GM23338 (cell line): ENCODE data around the gene LIX1L. TPM values are rescaled to one million over a fixed set of nuclear protein-coding genes. Genes with fewer than 3 reads are reported as not detected.

Experiments
- ATAC-seq: fragments of 200-7000 bp; cut with Tn5 transposase; 3 replicates; pipeline ENCODE4 v1.9.1; 2020
- DNase-seq: peaks from one replicate; pipeline ENCODE4 v3.0.0-alpha.2; 2015; ENCODE audit warnings: low spot score
- H2AFZ ChIP-seq: fragments of 200-600 bp; sonication (generic); 2 replicates; pipeline ENCODE4 v1.8.0; 2016; ENCODE audit warnings: antibody characterized with exemption, mild to moderate bottlenecking, moderate library complexity
- H3F3A ChIP-seq: fragments of 200-600 bp; sonication (generic); replicated peaks from 2 replicates; pipeline ENCODE4 v1.8.0; 2017; ENCODE audit warnings: antibody characterized with exemption, mixed run types, low read depth
- H3K27ac ChIP-seq: fragments of 200-600 bp; sonication (generic); 2 replicates; pipeline ENCODE4 v1.6.1; 2016; ENCODE audit warnings: low read depth
- H3K27me3 ChIP-seq: fragments of 200-600 bp; sonication (generic); 2 replicates; pipeline ENCODE4 v1.8.0; 2016; ENCODE audit warnings: mild to moderate bottlenecking, mixed run types, moderate library complexity; ENCODE audit not compliant: insufficient read depth
- H3K36me3 ChIP-seq: fragments of 200-600 bp; sonication (generic); 2 replicates; pipeline ENCODE4 v1.8.0; 2016; ENCODE audit warnings: mild to moderate bottlenecking; ENCODE audit not compliant: insufficient read depth
- H3K4me1 ChIP-seq: fragments of 200-600 bp; sonication (generic); 2 replicates; pipeline ENCODE4 v1.8.0; 2016; ENCODE audit warnings: mild to moderate bottlenecking, moderate library complexity; ENCODE audit not compliant: insufficient read depth
- H3K4me2 ChIP-seq: fragments of 200-600 bp; sonication (generic); 2 replicates; pipeline ENCODE4 v1.7.1; 2017; ENCODE audit warnings: mixed run types
- H3K4me3 ChIP-seq: fragments of 200-600 bp; sonication (generic); 2 replicates; pipeline ENCODE4 v1.6.1; 2016; ENCODE audit warnings: mixed run types
- H3K79me2 ChIP-seq: fragments of 200-600 bp; sonication (generic); replicated peaks from 2 replicates; pipeline ENCODE4 v1.8.0; 2017; ENCODE audit warnings: mild to moderate bottlenecking; ENCODE audit not compliant: insufficient read depth
- H3K9me2 ChIP-seq: fragments of 200-600 bp; sonication (generic); 2 replicates; pipeline ENCODE4 v1.8.0; 2017; ENCODE audit not compliant: insufficient read depth
- H4K20me1 ChIP-seq: fragments of 200-600 bp; sonication (generic); replicated peaks from 2 replicates; pipeline ENCODE4 v1.8.0; 2017; ENCODE audit warnings: mild to moderate bottlenecking; ENCODE audit not compliant: insufficient read depth
- H3K27ac Mint-ChIP-seq: 2 replicates; pipeline ENCODE4 v1.8.0; 2020; ENCODE audit warnings: inconsistent platforms, mild to moderate bottlenecking, moderate library complexity, mixed read lengths
- H3K27me3 Mint-ChIP-seq: 3 replicates; pipeline ENCODE4 v1.8.0; 2022; ENCODE audit warnings: low read depth, mild to moderate bottlenecking, moderate library complexity, mixed read lengths, inconsistent platforms; ENCODE audit not compliant: insufficient read depth, poor library complexity
- H3K36me3 Mint-ChIP-seq: 3 replicates; pipeline ENCODE4 v1.8.0; 2021; ENCODE audit warnings: low read depth, mild to moderate bottlenecking, inconsistent platforms, moderate library complexity, mixed read lengths
- H3K4me1 Mint-ChIP-seq: 3 replicates; pipeline ENCODE4 v1.8.0; 2020; ENCODE audit warnings: mild to moderate bottlenecking, inconsistent platforms, mixed read lengths
- H3K4me3 Mint-ChIP-seq: 3 replicates; pipeline ENCODE4 v1.8.0; 2021; ENCODE audit warnings: moderate library complexity, mild to moderate bottlenecking, inconsistent platforms, mixed read lengths
- H3K9me3 Mint-ChIP-seq: 3 replicates; pipeline ENCODE4 v1.8.0; 2020; ENCODE audit warnings: moderate library complexity, mild to moderate bottlenecking, inconsistent platforms, mixed read lengths
- CREB1 ChIP-seq: fragments of 250-450 bp; sonication (Bioruptor Pico); IDR thresholded peaks from 2 replicates; pipeline ENCODE4 v1.5.0; 2020; ENCODE audit warnings: low read depth, mild to moderate bottlenecking, moderate library complexity
- CTCF ChIP-seq, 2 experiments: fragments of 200-600 bp in 1 of 2; sonication (generic) in 1 of 2; conservative IDR thresholded peaks; 2 replicates each; pipeline versions ENCODE4 v1.5.1 to v1.6.1; 2016 to 2017; ENCODE audit warnings: antibody characterized with exemption in 2 of 2, low read depth in 2 of 2, mild to moderate bottlenecking in 2 of 2, moderate library complexity in 1 of 2
- EZH2 ChIP-seq: fragments of 200-600 bp; sonication (generic); IDR thresholded peaks from one replicate; pipeline ENCODE4 v1.8.0; 2017; ENCODE audit warnings: antibody characterized with exemption, mild to moderate bottlenecking, low read depth; ENCODE audit not compliant: unreplicated experiment
- EZH2phosphoT487 ChIP-seq: fragments of 200-600 bp; sonication (generic); IDR thresholded peaks from one replicate; pipeline ENCODE4 v1.8.1; 2018; ENCODE audit warnings: antibody characterized with exemption; ENCODE audit not compliant: unreplicated experiment
- JUNB ChIP-seq: IDR thresholded peaks from one replicate; pipeline ENCODE4 v1.6.1; 2016; ENCODE audit warnings: antibody characterized with exemption; ENCODE audit not compliant: unreplicated experiment
- NANOG ChIP-seq: IDR thresholded peaks from 2 replicates; pipeline ENCODE4 v1.6.1; 2016; ENCODE audit warnings: antibody characterized with exemption, borderline replicate concordance
- POLR2AphosphoS5 ChIP-seq: IDR thresholded peaks from 2 replicates; pipeline ENCODE4 v1.6.1; 2016; ENCODE audit warnings: antibody characterized with exemption, low read depth
- STAT1 ChIP-seq: IDR thresholded peaks from one replicate; pipeline ENCODE4 v1.6.1; 2016; ENCODE audit warnings: antibody characterized with exemption; ENCODE audit not compliant: unreplicated experiment
- ZNF114 ChIP-seq: fragments of 250-450 bp; sonication (Bioruptor Pico); IDR thresholded peaks from 2 replicates; pipeline ENCODE4 v1.5.0; 2020; ENCODE audit warnings: mild to moderate bottlenecking, moderate library complexity
- ZNF331 ChIP-seq: fragments of 250-450 bp; sonication (Bioruptor Pico); IDR thresholded peaks from 2 replicates; pipeline ENCODE4 v1.5.0; 2020; ENCODE audit warnings: low read depth, mild to moderate bottlenecking, moderate library complexity
- ZNF462 ChIP-seq: fragments of 250-450 bp; sonication (Bioruptor Pico); IDR thresholded peaks from 2 replicates; pipeline ENCODE4 v1.5.0; 2020; ENCODE audit warnings: mild to moderate bottlenecking, moderate library complexity
- polyA plus RNA-seq: library from polyadenylated mRNA; unstranded; fragments of >200 nt; fragmentation: Nextera tagmentation; extraction: Ambion mirVana; gene quantifications from 2 replicates; pipeline ENCODE4 v1.2.1, GENCODE V29; 2016
- total RNA-seq: library from RNA; depleted of rRNA; stranded (reverse); fragments of >200 nt; shearing (Covaris generic); gene quantifications from 2 replicates; pipeline ENCODE4 v1.2.3, GENCODE V29; 2014
- TF ChIP-seq, protein P1 (sequence below): IDR thresholded peaks from one replicate; pipeline ENCODE4 v1.6.1; 2018; ENCODE audit warnings: antibody characterized with exemption; ENCODE audit not compliant: unreplicated experiment
- TF ChIP-seq, protein P2 (sequence below): IDR thresholded peaks from 2 replicates; pipeline ENCODE4 v1.6.1; 2016; ENCODE audit warnings: antibody characterized with exemption

The LIX1L gene
- total and polyA plus RNA-seq, 2 experiments from 2014 or later, result 0.76 to 2.6 TPM

- Histone ChIP-seq H2AFZ (no peak overlapping the region), H3F3A (no peaks in the 10 kb centered on the region; the same call in 1 of the 2 replicates), H4K20me1 (no peaks in the 10 kb centered on the region), H3K27ac (no peak overlapping the region), H3K79me2 (no peaks in the 10 kb centered on the region), H3K4me1 (peaks cover 11% of the 10 kb centered on the region), H3K9me2 (no peaks in the 10 kb centered on the region), H3K4me3 (no peak overlapping the region), H3K36me3 (no peaks in the 10 kb centered on the region), H3K4me2 (no peak overlapping the region), H3K27me3 (peaks cover 71% of the 10 kb centered on the region)
- H3K9me3 Mint-ChIP-seq, result no peaks in the 10 kb centered on the region; the same call in 2 of the 3 replicates
- TF ChIP-seq CTCF (conservative IDR thresholded peaks at IDR 0.05; ENCODE audit: low read depth in 2 of 2), result no peak
- no peak for TF ChIP-seq ZNF462 (CRISPR knock-in tag)
- no peak for TF ChIP-seq CREB1 (CRISPR knock-in tag)
- TF ChIP-seq EZH2, result no peak
- TF ChIP-seq ZNF114 (CRISPR knock-in tag), result no peak
- no peak for TF ChIP-seq POLR2AphosphoS5
- TF ChIP-seq, protein P1, sequence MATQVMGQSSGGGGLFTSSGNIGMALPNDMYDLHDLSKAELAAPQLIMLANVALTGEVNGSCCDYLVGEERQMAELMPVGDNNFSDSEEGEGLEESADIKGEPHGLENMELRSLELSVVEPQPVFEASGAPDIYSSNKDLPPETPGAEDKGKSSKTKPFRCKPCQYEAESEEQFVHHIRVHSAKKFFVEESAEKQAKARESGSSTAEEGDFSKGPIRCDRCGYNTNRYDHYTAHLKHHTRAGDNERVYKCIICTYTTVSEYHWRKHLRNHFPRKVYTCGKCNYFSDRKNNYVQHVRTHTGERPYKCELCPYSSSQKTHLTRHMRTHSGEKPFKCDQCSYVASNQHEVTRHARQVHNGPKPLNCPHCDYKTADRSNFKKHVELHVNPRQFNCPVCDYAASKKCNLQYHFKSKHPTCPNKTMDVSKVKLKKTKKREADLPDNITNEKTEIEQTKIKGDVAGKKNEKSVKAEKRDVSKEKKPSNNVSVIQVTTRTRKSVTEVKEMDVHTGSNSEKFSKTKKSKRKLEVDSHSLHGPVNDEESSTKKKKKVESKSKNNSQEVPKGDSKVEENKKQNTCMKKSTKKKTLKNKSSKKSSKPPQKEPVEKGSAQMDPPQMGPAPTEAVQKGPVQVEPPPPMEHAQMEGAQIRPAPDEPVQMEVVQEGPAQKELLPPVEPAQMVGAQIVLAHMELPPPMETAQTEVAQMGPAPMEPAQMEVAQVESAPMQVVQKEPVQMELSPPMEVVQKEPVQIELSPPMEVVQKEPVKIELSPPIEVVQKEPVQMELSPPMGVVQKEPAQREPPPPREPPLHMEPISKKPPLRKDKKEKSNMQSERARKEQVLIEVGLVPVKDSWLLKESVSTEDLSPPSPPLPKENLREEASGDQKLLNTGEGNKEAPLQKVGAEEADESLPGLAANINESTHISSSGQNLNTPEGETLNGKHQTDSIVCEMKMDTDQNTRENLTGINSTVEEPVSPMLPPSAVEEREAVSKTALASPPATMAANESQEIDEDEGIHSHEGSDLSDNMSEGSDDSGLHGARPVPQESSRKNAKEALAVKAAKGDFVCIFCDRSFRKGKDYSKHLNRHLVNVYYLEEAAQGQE, result no peak
- no peak for TF ChIP-seq NANOG
- TF ChIP-seq, protein P2, sequence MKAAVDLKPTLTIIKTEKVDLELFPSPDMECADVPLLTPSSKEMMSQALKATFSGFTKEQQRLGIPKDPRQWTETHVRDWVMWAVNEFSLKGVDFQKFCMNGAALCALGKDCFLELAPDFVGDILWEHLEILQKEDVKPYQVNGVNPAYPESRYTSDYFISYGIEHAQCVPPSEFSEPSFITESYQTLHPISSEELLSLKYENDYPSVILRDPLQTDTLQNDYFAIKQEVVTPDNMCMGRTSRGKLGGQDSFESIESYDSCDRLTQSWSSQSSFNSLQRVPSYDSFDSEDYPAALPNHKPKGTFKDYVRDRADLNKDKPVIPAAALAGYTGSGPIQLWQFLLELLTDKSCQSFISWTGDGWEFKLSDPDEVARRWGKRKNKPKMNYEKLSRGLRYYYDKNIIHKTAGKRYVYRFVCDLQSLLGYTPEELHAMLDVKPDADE, result no peak
- TF ChIP-seq STAT1, result no peak
- no peak for TF ChIP-seq EZH2phosphoT487
- no peak for TF ChIP-seq ZNF331 (CRISPR knock-in tag)
- no peak for TF ChIP-seq JUNB
- no peaks in the 10 kb centered on the region; the same call in 2 of the 3 replicates for H3K36me3 Mint-ChIP-seq
- DNase-seq, result no peak
- peaks cover 16% of the 10 kb centered on the region for H3K4me1 Mint-ChIP-seq
- no peak overlapping the region for H3K4me3 Mint-ChIP-seq
- H3K27ac Mint-ChIP-seq, result no peak overlapping the region
- H3K27me3 Mint-ChIP-seq, result peaks cover 45% of the 10 kb centered on the region
- ATAC-seq, result no peak
Measured at GRCh38 chr1:145956361-145956760, 1.5 kb downstream of the LIX1L start.
